HepG2 (cell line): ENCODE measurements around the gene MAGIX. TPM values are rescaled to one million over a fixed set of nuclear protein-coding genes. Genes with fewer than 3 reads are reported as not detected.
A peak's percentile ranks its signal among the peaks of the same experiment; 100 is the strongest.

ENCODE experiments used
- ATAC-seq: fragments of 200-7000 bp; cut with Tn5 transposase; 3 replicates; pipeline ENCODE4 v1.9.1; 2020; ENCODE audit warnings: mild to moderate bottlenecking, moderate library complexity
- BruUV-seq: library from RNA; stranded (reverse); fragments of 400-500 nt; replicated peaks from 2 replicates; lab custom pipeline; 2021; lab: Mats Ljungman, UMichigan
- CTCF ChIA-PET: fragments of 300-600 bp; formaldehyde crosslinking; extraction: SDS; loops from one replicate; lab custom pipeline; 2021; ENCODE audit warnings: low total read pairs, inconsistent platforms, low intra/inter-chr PET ratio; lab: Yijun Ruan, JAX
- POLR2A ChIA-PET: fragments of 350-600 bp; sonication (Branson Sonifier 250); formaldehyde crosslinking; loops from one replicate; lab custom pipeline; 2020; ENCODE audit warnings: antibody characterized with exemption, inconsistent platforms; lab: Yijun Ruan, JAX
- DNase-seq: peaks from one replicate; pipeline ENCODE4 v3.0.0-alpha.2; 2015; ENCODE audit warnings: low spot score
- FAIRE-seq: peaks from 3 replicates; lab custom pipeline; 2011; peaks lifted over from hg19 to GRCh38; lab: Jason Lieb, UNC
- H2AFZ ChIP-seq: one replicate; pipeline ENCODE4 v1.6.1; 2011; ENCODE audit warnings: low read length, inconsistent platforms
- H3K27ac ChIP-seq: fragments of 300-600 bp; 3 replicates; pipeline ENCODE4 v1.8.0; 2011; ENCODE audit warnings: mixed run types, mild to moderate bottlenecking, mixed read lengths, low read length, inconsistent platforms; ENCODE audit not compliant: insufficient read depth; ENCODE audit errors: extremely low read length
- H3K27me3 ChIP-seq, 2 experiments: fragments of 200-600 bp in 1 of 2; 2 replicates in 1 of 2; 3 replicates in 1 of 2; pipeline versions ENCODE4 v1.6.0 to v1.8.0; 2011; ENCODE audit warnings: low read length in 2 of 2, mild to moderate bottlenecking in 2 of 2, moderate library complexity in 2 of 2, inconsistent platforms in 1 of 2; ENCODE audit not compliant: insufficient read depth in 2 of 2, control insufficient read depth in 1 of 2
- H3K36me3 ChIP-seq, 2 experiments: fragments of 200-600 bp in 1 of 2; replicated peaks in 1 of 2; 2 replicates in 1 of 2; 3 replicates in 1 of 2; pipeline versions ENCODE4 v1.5.1 to v1.8.0; 2011; ENCODE audit warnings: low read length in 2 of 2, inconsistent platforms in 1 of 2; ENCODE audit not compliant: insufficient read depth in 2 of 2, control insufficient read depth in 1 of 2
- H3K4me1 ChIP-seq: 2 replicates; pipeline ENCODE4 v1.5.1; 2012; ENCODE audit warnings: low read length, inconsistent platforms; ENCODE audit not compliant: insufficient read depth
- H3K4me2 ChIP-seq: 2 replicates; pipeline ENCODE4 v1.6.0; 2011; ENCODE audit warnings: low read depth, low read length, inconsistent platforms
- H3K4me3 ChIP-seq, 3 experiments: fragments of 200-600 bp in 1 of 3; sonication (generic), shearing (Covaris generic) in 1 of 3; replicated peaks in 1 of 3; 2 replicates each; pipeline ENCODE4 v1.5.1; 2011 to 2016; ENCODE audit warnings: low read length in 3 of 3, inconsistent platforms in 2 of 3, low read depth in 2 of 3, mild to moderate bottlenecking in 2 of 3, control low read depth in 1 of 3, mixed read lengths in 1 of 3; ENCODE audit not compliant: insufficient read depth in 1 of 3
- H3K79me2 ChIP-seq: one replicate; pipeline ENCODE4 v1.6.1; 2011; ENCODE audit warnings: low read length, inconsistent platforms; ENCODE audit not compliant: insufficient read depth
- H3K9ac ChIP-seq: 2 replicates; pipeline ENCODE4 v1.6.0; 2011; ENCODE audit warnings: mild to moderate bottlenecking, low read depth, low read length, inconsistent platforms; ENCODE audit not compliant: insufficient read depth
- H3K9me3 ChIP-seq: 2 replicates; pipeline ENCODE4 v1.5.1; 2012; ENCODE audit warnings: mild to moderate bottlenecking, low read length
- H4K20me1 ChIP-seq: 2 replicates; pipeline ENCODE4 v1.6.0; 2011; ENCODE audit warnings: inconsistent platforms, mild to moderate bottlenecking, low read length, moderate library complexity; ENCODE audit not compliant: insufficient read depth
- HNF4G ChIP-seq, 2 experiments: sonication (generic) in 1 of 2; formaldehyde crosslinking in 1 of 2; IDR thresholded peaks; 2 replicates each; pipeline versions ENCODE4 v1.4.0 to v1.6.1; 2011 to 2020; ENCODE audit warnings: borderline replicate concordance in 2 of 2, low read depth in 2 of 2, mild to moderate bottlenecking in 2 of 2, low read length in 1 of 2, missing genetic modification reagents in 1 of 2, moderate library complexity in 1 of 2
- HNRNPL ChIP-seq: fragments of 200-400 bp; formaldehyde crosslinking; IDR thresholded peaks from 2 replicates; pipeline ENCODE4 v1.6.1; 2017; ENCODE audit warnings: mild to moderate bottlenecking, low read depth, low read length
- KDM2A ChIP-seq: sonication (generic); formaldehyde crosslinking; IDR thresholded peaks from 2 replicates; pipeline ENCODE4 v1.4.0; 2020; ENCODE audit warnings: low read depth, missing genetic modification reagents, borderline replicate concordance
- MIER2 ChIP-seq: IDR thresholded peaks from 2 replicates; pipeline ENCODE4 v1.6.1; 2016; ENCODE audit warnings: missing biosample characterization, missing genetic modification reagents
- SETDB1 ChIP-seq: sonication (generic); formaldehyde crosslinking; IDR thresholded peaks from 2 replicates; pipeline ENCODE4 v1.5.1; 2020; ENCODE audit warnings: missing genetic modification reagents, mild to moderate bottlenecking, borderline replicate concordance
- SMAD3 ChIP-seq: sonication (generic); formaldehyde crosslinking; IDR thresholded peaks from 2 replicates; pipeline ENCODE4 v1.4.0; 2020; ENCODE audit warnings: missing genetic modification reagents
- TGIF2 ChIP-seq: IDR thresholded peaks from 2 replicates; pipeline ENCODE4 v1.6.1; 2016; ENCODE audit warnings: control low read depth, missing compliant biosample characterization
- ZFP82 ChIP-seq: sonication (generic); formaldehyde crosslinking; IDR thresholded peaks from 2 replicates; pipeline ENCODE4 v1.5.1; 2020; ENCODE audit warnings: mild to moderate bottlenecking, missing genetic modification reagents, borderline replicate concordance
- ZNF138 ChIP-seq: sonication (generic); formaldehyde crosslinking; IDR thresholded peaks from 2 replicates; pipeline ENCODE4 v1.5.0; 2020; ENCODE audit warnings: mild to moderate bottlenecking, low read depth, missing genetic modification reagents
- ZNF207 ChIP-seq: fragments of 450-650 bp; IDR thresholded peaks from 2 replicates; pipeline ENCODE4 v1.6.1; 2016; ENCODE audit warnings: antibody characterized with exemption, borderline replicate concordance
- ZNF296 ChIP-seq: sonication (generic); formaldehyde crosslinking; conservative IDR thresholded peaks from 2 replicates; pipeline ENCODE4 v1.5.0; 2020; ENCODE audit warnings: mild to moderate bottlenecking, missing genetic modification reagents
- WGBS: methylation state at CpG from one replicate; pipeline ENCODE4 v1.1.6; 2017; ENCODE audit warnings: low lambda C conversion rate; 5-methylcytosine and 5-hydroxymethylcytosine counted together
- in situ Hi-C: cut with HindIII; loops from 2 replicates; pipeline ENCODE4 v1.10.0; 2017; ENCODE audit warnings: low pct_unique_long_range_greater_than_20kb; ENCODE audit not compliant: extremely low pct_ligation_motif_present
- intact Hi-C: fragments of 100-400 bp; cut with micrococcal nuclease; formaldehyde crosslinking; loops from one replicate; pipeline ENCODE4 v1.10.0; 2022; ENCODE audit not compliant: unreplicated experiment
- polyA plus RNA-seq, 8 experiments: library from polyadenylated mRNA; depleted of rRNA in 3 of 8; stranded (reverse) in 7 of 8; unstranded in 1 of 8; fragments of >200 nt; fragmentation: Illumina TruSeq in 4 of 8; extraction: Trizol in 4 of 8; gene quantifications; 2 replicates each; pipeline versions ENCODE4 v1.2.1 to v1.2.3, GENCODE V29; 2011 to 2016; ENCODE audit warnings: low read depth in 4 of 8, missing spikeins in 1 of 8, mixed read lengths in 1 of 8; ENCODE audit not compliant: insufficient read depth in 1 of 8
- total RNA-seq, 5 experiments: library from RNA; depleted of rRNA; stranded (reverse); fragments of >200 nt; fragmentation: Illumina TruSeq; extraction: Trizol; gene quantifications; 2 replicates each; pipeline ENCODE4 v1.2.3, GENCODE V29; 2016; ENCODE audit warnings: low read depth in 1 of 5
- TF ChIP-seq, protein P1 (sequence below): IDR thresholded peaks from 2 replicates; pipeline ENCODE4 v1.6.1; 2016; ENCODE audit warnings: missing genetic modification reagents, missing compliant biosample characterization
- TF ChIP-seq, protein P2 (sequence below): sonication (generic); formaldehyde crosslinking; IDR thresholded peaks from 2 replicates; pipeline ENCODE4 v1.5.1; 2020; ENCODE audit warnings: missing genetic modification reagents, mild to moderate bottlenecking, borderline replicate concordance
- TF ChIP-seq, protein P3 (sequence below): sonication (generic); formaldehyde crosslinking; IDR thresholded peaks from 2 replicates; pipeline ENCODE4 v1.5.0; 2020; ENCODE audit warnings: mild to moderate bottlenecking, missing genetic modification reagents
- TF ChIP-seq, protein P4 (sequence below): sonication (generic); formaldehyde crosslinking; IDR thresholded peaks from 2 replicates; pipeline ENCODE4 v1.8.0; 2022; ENCODE audit warnings: mild to moderate bottlenecking, missing genetic modification reagents, moderate library complexity
- TF ChIP-seq, protein P5 (sequence below): sonication (generic); formaldehyde crosslinking; IDR thresholded peaks from 2 replicates; pipeline ENCODE4 v1.8.1; 2023; ENCODE audit warnings: mild to moderate bottlenecking, missing genetic modification reagents, borderline replicate concordance

MAGIX gene
- total and polyA plus RNA-seq, 2 of the 13 experiments (the other 11 are each of a cell fraction or from before 2014, with no cell fraction given), result 0.63 to 1.2 TPM

DNA sequence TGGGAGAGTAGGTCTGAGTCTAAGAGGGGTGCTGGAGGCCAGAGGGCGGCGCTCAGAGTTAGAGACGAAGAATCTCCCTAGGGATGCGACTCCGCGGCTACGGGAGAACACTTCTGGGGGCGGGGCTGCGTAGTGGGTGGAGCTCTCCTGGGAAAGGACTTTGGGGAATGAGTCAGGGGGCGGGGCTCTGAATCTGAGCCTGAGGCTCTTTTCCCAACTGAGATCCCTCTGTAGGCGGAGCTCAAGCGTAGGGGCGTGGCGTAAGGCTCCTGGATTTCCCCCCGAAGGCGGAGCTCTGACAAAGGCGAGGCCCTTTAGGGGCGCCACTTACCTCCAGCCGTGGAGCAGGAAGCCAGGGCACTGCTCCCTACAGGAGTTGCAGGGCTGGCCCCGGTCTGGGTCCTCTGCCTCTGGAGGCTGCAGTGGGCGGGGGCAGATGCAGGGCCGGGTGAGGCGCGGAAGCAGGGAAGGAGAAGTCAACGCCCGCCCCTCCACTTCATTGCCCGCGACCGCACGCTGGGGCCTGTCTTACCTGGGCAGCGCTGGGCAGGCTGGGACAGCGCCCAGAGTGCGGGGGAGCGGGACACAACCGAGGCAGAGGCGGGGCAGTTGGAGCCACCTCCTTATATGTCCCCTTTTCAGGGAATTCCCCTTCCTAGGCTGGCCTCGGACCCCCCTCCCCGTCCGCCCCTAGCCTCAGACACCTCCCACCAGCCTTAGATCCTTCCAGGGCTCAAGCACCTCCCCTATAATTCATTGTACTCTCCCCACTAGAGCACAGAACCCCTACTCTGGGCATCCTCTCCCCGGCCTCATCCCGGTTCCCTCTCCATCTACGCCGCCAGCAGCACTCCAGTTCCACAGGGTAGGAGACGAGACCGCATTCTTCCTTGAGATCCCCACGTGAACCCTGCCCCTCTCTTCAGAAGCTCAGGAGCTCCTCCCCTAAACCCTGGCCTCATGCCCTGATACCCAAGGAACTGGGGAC is 22.0 kb downstream of the MAGIX start:
- peak overlapping the region; percentile 72; the same call in 1 of the 2 replicates for H3K4me2 ChIP-seq
- no peak overlapping the region for H3K9ac ChIP-seq
- TF ChIP-seq SMAD3 (no peak), ZNF296 (CRISPR knock-in tag) (no peak), ZNF207 (no peak), TGIF2 (CRISPR knock-in tag) (no peak), SETDB1 (CRISPR knock-in tag) (no peak), HNF4G (IDR thresholded peaks at IDR 0.05; ENCODE audit: borderline replicate concordance, low read depth, low read length) (no peak), HNF4G (CRISPR knock-in tag; IDR thresholded peaks at IDR 0.05; ENCODE audit: borderline replicate concordance, low read depth) (no peak), MIER2 (CRISPR knock-in tag) (no peak), ZFP82 (CRISPR knock-in tag) (no peak), HNRNPL (no peak), KDM2A (CRISPR knock-in tag) (no peak), ZNF138 (CRISPR knock-in tag) (no peak)
- TF ChIP-seq, protein P1, sequence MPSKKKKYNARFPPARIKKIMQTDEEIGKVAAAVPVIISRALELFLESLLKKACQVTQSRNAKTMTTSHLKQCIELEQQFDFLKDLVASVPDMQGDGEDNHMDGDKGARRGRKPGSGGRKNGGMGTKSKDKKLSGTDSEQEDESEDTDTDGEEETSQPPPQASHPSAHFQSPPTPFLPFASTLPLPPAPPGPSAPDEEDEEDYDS, result no peak
- TF ChIP-seq, protein P2, sequence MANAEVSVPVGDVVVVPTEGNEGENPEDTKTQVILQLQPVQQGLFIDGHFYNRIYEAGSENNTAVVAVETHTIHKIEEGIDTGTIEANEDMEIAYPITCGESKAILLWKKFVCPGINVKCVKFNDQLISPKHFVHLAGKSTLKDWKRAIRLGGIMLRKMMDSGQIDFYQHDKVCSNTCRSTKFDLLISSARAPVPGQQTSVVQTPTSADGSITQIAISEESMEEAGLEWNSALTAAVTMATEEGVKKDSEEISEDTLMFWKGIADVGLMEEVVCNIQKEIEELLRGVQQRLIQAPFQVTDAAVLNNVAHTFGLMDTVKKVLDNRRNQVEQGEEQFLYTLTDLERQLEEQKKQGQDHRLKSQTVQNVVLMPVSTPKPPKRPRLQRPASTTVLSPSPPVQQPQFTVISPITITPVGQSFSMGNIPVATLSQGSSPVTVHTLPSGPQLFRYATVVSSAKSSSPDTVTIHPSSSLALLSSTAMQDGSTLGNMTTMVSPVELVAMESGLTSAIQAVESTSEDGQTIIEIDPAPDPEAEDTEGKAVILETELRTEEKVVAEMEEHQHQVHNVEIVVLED (CRISPR knock-in tag), result no peak
- TF ChIP-seq, protein P3, sequence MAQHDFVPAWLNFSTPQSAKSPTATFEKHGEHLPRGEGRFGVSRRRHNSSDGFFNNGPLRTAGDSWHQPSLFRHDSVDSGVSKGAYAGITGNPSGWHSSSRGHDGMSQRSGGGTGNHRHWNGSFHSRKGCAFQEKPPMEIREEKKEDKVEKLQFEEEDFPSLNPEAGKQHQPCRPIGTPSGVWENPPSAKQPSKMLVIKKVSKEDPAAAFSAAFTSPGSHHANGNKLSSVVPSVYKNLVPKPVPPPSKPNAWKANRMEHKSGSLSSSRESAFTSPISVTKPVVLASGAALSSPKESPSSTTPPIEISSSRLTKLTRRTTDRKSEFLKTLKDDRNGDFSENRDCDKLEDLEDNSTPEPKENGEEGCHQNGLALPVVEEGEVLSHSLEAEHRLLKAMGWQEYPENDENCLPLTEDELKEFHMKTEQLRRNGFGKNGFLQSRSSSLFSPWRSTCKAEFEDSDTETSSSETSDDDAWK (CRISPR knock-in tag), result no peak
- TF ChIP-seq, protein P4, sequence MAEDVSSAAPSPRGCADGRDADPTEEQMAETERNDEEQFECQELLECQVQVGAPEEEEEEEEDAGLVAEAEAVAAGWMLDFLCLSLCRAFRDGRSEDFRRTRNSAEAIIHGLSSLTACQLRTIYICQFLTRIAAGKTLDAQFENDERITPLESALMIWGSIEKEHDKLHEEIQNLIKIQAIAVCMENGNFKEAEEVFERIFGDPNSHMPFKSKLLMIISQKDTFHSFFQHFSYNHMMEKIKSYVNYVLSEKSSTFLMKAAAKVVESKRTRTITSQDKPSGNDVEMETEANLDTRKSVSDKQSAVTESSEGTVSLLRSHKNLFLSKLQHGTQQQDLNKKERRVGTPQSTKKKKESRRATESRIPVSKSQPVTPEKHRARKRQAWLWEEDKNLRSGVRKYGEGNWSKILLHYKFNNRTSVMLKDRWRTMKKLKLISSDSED (CRISPR knock-in tag), result no peak
- TF ChIP-seq, protein P5, sequence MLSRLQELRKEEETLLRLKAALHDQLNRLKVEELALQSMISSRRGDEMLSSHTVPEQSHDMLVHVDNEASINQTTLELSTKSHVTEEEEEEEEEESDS, result no peak

More for the DNA sequence above, 22.0 kb downstream of the MAGIX start:
- no peaks in the 10 kb centered on the region for H3K79me2 ChIP-seq
- intact Hi-C loops, result loop anchor here (5.0 kb wide), 1 partner anchor 447 kb away; no protein-coding TSS in a partner anchor
- no peak overlapping the region for H2AFZ ChIP-seq
- ChIA-PET POLR2A (no interaction called here), CTCF (no interaction called here)
- DNase-seq (no peak), FAIRE-seq (no peak), ATAC-seq (no peak)
- in situ Hi-C loops, result loop anchor here (5.0 kb wide), 1 partner anchor 62 kb away; the partner anchor contains the start of gene GPKOW
- H3K4me1 ChIP-seq, result peaks cover 29% of the 10 kb centered on the region
- no peaks in the 10 kb centered on the region for H3K9me3 ChIP-seq
- H3K36me3 ChIP-seq, result no peaks in the 10 kb centered on the region; a peak in 1 of 5 replicates
- no peak overlapping the region for H3K4me3 ChIP-seq
- H3K27ac ChIP-seq, result no peak overlapping the region
- no TSS peak for BruUV-seq
- WGBS, result 94% methylated on average over 26 of the region's 46 CpGs
- H3K27me3 ChIP-seq, result no peaks in the 10 kb centered on the region
- no peaks in the 10 kb centered on the region for H4K20me1 ChIP-seq
